GM12873 (cell line): Measurements from ENCODE around the gene RGS18.

Experiments
- CTCF ChIP-seq: IDR thresholded peaks from 2 replicates; pipeline ENCODE4 v1.5.1; 2012; ENCODE audit warnings: low read depth, mild to moderate bottlenecking, moderate library complexity, low read length, control low read depth; ENCODE audit not compliant: insufficient read depth; ENCODE audit errors: missing control alignments

Gene RGS18

GRCh38 chr1:192151176-192151575, 7.1 kb upstream of the RGS18 start:
- no peak for TF ChIP-seq CTCF

DNA sequence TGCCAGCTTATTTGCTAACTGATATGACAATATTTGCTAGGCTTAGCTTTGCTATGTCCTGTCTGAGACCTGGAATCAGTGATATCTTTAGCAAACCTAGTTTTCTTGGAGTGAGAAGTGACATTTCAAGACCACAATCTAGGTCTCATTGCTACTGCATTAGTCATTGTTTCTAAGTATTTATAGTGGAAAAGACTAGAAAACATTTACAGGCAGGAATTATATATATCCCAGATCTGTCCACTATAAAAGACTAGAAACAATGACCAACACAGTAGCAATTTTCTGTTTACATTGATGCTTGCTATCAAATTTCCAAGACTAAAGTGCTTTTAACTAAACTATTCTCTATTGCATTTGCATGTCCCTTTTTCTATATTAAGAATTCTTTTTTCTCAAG, 5.0 kb upstream of the RGS18 start:
- TF ChIP-seq CTCF, result no peak

DNA sequence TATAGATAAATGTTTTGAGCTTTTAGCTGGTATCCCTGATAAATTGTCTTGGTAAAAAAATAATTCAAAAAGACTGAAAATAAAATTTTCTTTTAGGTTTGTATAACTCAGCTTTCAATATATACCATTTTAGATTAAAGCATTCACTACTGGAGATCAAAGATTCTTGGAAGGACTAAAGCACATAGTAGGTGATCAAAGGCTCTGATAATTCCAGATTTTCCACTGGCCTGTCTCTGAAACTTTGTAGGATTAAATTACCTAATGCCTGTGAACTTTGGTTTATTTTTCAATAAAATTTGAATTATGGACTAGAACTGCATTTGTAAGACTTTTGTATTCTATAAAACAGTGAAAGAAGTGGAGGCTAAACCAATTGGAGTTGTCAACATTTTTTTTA, 1.2 kb upstream of the RGS18 start:
- no peak for TF ChIP-seq CTCF

- TF ChIP-seq CTCF, result no peak
These were observed 752 bp downstream of the RGS18 start for GRCh38 chr1:192159014-192159413.

GRCh38 chr1:192159781-192160180, 1.5 kb downstream of the RGS18 start:
- TF ChIP-seq CTCF, result no peak

DNA sequence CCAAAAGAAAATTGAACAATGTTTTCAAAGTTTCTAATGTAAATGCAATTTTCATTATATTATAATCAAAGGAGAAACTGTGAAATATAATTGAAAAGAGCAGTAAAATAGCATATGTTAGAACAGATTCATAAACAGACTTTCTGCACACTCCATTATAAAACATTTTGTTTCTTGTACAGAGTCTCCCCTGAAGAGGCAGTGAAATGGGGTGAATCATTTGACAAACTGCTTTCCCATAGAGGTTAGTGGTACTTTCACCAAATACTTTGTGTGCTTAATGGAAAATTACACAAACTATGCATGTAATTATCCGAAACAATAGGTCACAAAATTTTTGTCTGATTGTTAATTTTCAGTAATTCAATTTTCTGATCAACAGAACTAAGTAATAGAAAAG, 1.9 kb downstream of the RGS18 start:
- TF ChIP-seq CTCF, result no peak

GRCh38 chr1:192161976-192162375, 3.7 kb downstream of the RGS18 start:
- TF ChIP-seq CTCF, result no peak
